HL-60/S4 treated with retinoic acid at 250 ng/mL for 4 days and 3 days (cell line): ENCODE measurements around the gene NGEF.
"Not testable (repeated sequence)": the region's sequence is repeated elsewhere in the genome, so short reads cannot be mapped to it uniquely, and the experiment has no call there.

Experiments used
- in situ Hi-C: fragments of 300-500 bp; cut with MboI; formaldehyde crosslinking; loops from 2 replicates; pipeline ENCODE4 v1.7.0; 2022; ENCODE audit warnings: low sequenced_read_pairs

NGEF gene

DNA sequence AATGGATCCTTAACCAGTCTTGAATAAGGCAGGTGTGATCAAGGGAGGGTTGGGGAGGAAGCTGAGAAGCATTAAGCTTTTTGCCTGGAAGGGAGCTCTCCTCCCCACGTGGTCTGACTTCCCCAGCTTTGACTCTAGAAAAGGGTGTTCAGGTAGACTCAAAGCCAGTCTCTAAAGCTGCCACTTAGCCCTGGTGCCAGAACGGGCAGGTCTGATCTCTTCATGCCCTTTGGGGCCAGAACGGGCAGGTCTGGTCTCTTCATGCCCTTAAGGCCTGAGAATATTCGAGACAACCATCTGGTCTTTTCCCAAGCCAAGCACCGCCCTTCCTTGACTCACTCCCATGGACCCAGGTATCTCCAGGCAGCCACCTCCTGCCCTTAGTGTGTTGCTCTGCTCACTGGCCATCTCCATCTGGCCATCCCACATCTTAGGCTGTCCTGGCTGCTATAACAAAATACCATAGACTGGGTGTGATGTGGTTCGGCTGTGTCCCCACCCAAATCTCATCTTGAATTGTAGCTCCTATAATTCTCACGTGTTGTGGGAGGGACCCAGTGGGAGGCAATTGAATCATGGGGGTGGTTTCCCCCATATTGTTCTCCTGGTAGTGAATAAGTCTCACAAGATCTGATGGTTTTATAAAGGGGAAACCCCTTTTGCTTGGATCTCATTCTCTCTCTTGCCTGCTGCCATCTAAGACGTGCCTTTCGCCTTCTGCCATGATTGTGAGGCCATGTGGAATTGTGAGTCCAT is 83.6 kb downstream of the NGEF start:
- in situ Hi-C loops = no loop called here

- in situ Hi-C loops = no loop called here
Measured at GRCh38 chr2:232928551-232929302, 84.3 kb downstream of the NGEF start.

DNA sequence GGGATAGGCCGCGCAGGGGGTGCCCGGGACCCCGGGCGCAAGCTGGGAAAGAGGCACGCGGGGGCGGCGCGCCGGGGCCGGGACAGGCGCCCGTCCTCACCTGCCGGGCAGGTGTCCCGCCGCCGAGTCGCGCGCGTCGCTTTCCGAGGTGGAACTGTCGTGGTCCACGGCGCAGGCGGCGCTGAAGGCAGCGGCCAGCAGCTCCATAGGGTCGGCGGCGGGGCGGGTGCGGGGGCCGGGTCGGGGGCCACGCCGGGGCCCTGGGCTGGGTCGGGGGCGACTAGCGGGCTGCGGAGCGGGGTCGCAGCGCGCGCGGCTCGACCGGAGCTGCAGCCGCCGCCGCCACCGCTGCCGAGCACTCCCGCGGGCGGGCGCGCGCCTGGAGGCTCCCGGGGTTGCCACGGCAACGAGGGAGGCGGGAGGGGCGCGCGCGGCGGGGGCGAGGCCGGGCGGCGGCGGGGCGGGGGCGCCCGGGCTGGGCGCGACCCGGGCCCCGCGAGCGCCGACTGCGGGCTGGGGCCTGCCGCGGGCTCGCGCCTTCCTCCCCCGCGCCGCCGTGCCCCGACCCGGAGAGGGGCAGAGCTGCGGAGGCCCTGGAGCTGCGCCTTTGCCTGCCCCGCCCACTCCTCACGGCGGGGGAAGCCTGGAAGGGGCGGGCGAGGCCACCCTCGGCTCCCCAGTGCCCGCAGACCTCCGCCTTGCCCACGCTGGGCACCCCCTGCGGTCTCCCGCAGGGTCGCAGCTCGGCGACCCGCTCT is 85.1 kb downstream of the NGEF start:
- in situ Hi-C loops = no loop called here

- in situ Hi-C loops = no loop called here
Measured at GRCh38 chr2:232927032-232927792, 85.8 kb downstream of the NGEF start.

- in situ Hi-C loops = no loop called here
Measured at GRCh38 chr2:232926431-232926939, 86.6 kb downstream of the NGEF start.

DNA sequence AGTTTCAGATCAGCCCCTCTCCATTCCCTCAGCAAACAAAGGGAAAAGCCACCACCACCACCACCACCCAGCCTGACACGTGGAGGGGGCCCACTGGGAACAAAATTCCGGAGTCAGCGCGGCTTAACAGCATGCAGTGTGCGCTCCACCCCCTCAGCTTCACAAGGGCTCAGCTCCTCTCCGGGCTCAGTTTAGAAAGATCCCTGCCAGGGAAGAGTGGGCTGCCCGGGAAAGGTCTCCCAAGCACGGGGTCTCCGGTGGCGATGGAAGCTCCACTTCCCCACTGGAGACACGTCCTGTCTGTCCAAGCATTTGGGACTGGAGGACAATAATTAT is 87.3 kb downstream of the NGEF start:
- in situ Hi-C loops = no loop called here

GRCh38 chr2:232925153-232925820 is 87.8 kb downstream of the NGEF start:
- in situ Hi-C loops = no loop called here

GRCh38 chr2:232924433-232924832 is 88.6 kb downstream of the NGEF start:
- in situ Hi-C loops = no loop called here

GRCh38 chr2:232920760-232921159 is 92.3 kb downstream of the NGEF start:
- in situ Hi-C loops = no loop called here

GRCh38 chr2:232920055-232920454 is 93.0 kb downstream of the NGEF start:
- in situ Hi-C loops = no loop called here

GRCh38 chr2:232919141-232919540 is 93.9 kb downstream of the NGEF start:
- in situ Hi-C loops = no loop called here

GRCh38 chr2:232913903-232914302 is 99.2 kb downstream of the NGEF start:
- in situ Hi-C loops = no loop called here

DNA sequence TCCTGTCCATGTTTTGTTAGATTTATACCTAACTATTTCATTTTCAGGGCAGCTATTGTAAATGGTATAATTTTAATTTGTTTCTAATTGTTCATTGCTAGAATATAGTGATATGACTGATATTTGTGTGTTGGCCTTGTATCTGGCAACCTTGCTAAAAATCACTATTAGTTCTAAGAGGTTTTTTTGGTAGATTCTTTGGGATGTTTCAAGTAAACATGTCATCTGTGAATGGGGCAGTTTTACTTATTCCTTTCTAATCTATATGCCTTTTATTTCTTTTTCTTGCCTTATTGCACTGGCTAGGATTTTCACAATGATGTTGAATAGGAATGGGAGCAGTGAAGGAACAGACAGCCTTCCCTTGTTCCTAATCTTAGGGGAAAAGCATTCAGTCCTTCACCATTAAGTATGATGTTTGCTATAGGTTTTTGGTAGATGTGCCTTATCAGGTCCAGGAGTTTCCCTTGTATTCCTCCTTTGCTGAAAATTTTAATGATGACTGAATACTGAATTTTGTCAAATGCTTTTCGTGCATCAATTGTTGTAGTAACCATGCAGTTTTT is 101.3 kb downstream of the NGEF start:
- in situ Hi-C loops = no loop called here

DNA sequence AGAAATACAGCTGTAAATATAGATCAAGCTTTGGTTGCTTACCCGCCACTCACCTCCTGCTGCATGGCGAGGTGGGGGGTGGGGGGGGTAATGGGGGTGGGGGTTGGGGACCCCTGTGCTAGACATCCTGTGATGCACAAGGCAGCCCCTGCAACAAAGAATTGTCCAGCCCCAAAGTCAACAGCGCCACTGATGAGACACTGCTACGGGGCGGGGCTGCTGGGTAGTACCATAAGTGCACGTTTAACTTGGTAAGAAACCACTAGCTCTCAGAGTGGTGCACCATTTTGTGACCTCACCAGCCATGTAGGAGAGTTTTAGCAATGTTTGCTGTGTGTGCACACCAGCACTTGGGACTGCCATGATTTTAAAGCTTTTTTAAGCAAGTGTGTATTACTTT is 102.7 kb downstream of the NGEF start:
- in situ Hi-C loops = no loop called here

- in situ Hi-C loops = no loop called here
Measured at GRCh38 chr2:232908695-232909094, 104.4 kb downstream of the NGEF start.

DNA sequence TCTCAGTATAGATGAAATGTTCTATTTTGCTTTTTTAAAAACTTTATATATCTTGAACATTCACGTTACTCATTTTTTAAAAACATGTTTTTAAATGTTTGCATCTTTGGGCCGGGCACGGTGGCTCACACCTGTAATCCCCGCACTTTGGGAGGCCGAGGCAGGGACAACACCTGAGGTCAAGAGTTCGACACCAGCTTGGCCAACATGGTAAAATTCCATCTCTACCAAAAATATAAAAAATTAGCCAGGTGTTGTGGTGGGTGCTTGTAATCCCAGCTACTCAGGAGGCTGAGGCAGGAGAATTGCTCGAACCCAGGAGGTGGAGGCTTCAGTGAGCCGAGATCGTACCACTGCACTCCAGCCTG is 105.4 kb downstream of the NGEF start:
- in situ Hi-C loops = not testable (repeated sequence)

GRCh38 chr2:232906867-232907717 is 106.0 kb downstream of the NGEF start:
- in situ Hi-C loops = not testable (repeated sequence)

- in situ Hi-C loops = no loop called here
Measured at GRCh38 chr2:232903989-232904388, 109.1 kb downstream of the NGEF start.
